ENCODE results near the gene AZI2.

Gene AZI2

DNA sequence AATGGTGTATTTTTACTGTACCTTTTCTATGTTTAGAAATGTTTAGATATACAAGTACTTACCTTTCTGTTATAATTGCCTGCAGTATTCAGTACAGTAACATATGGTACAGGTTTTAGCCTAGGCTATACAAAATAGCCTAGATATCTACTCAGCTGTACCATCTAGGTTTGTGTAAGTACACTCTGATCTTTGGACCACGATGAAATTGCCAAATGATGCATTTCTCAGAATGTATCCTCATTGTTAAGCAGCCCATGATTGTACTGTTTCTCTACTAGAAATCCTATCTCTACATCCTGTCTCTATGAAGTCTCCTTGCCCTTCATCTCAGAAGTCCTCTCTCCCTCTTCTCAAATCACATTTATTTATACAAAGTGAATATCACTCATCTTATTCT, 32.9 kb downstream of the AZI2 start:
- Histone ChIP-seq H3K9me3 (ENCODE audit: control insufficient read depth, insufficient read depth, low read depth, low read length) (no peaks in the 10 kb centered on the region), H3K36me3 (ENCODE audit: control insufficient read depth in 2 of 2, insufficient read depth in 1 of 2, low read length in 2 of 2) (peaks cover 0 to 8% of the 10 kb centered on the region in 2 experiments; a peak in 1 of 3 replicates), H3K27ac (ENCODE audit: extremely low read depth, low read depth, low read length) (no peak overlapping the region), H3K4me1 (ENCODE audit: control insufficient read depth, insufficient read depth, low read length) (no peaks in the 10 kb centered on the region), H3K4me3 (ENCODE audit: low read depth, low read length) (no peak overlapping the region)
- TF ChIP-seq ZNF214 (tag by site-specific recombination; IDR thresholded peaks at IDR 0.05; ENCODE audit: borderline replicate concordance) (no peak), ZNF132 (tag by site-specific recombination; IDR thresholded peaks at IDR 0.05; ENCODE audit: borderline replicate concordance) (no peak), ZNF16 (tag by site-specific recombination; IDR thresholded peaks at IDR 0.05; ENCODE audit: low read depth) (no peak), ZNF624 (tag by site-specific recombination; IDR thresholded peaks at IDR 0.05) (no peak), ZIC2 (tag by site-specific recombination; IDR thresholded peaks at IDR 0.05) (no peak)
- ChIA-PET POLR2A (no interaction called here), CTCF (no interaction called here)

DNA sequence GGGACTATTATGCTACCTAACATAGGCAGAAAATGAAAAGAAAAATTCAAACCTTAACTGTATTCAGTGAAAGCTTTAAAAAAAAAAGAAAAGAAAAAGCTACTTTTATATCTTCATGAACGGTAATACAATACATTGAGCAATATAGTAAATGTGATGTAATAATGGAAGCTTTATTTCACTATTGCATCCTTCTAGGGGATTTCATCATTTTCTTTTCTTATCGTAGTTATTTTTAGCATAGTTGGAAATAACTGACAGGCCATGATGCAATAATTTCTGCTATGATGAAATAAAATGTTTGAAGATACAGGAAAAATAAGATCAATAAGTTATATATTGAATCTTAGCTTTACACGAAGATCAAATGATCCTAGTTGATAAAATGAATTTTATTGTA, 40.4 kb downstream of the AZI2 start:
- no peak for TF ChIP-seq ZNF248 (tag by site-specific recombination; IDR thresholded peaks at IDR 0.05)
- no peak for TF ChIP-seq PRDM6 (tag by site-specific recombination; IDR thresholded peaks at IDR 0.05)
- no peak for TF ChIP-seq ZNF843 (tag by site-specific recombination; IDR thresholded peaks at IDR 0.05)
- no peak for TF ChIP-seq ZNF768 (tag by site-specific recombination; IDR thresholded peaks at IDR 0.05)
- TF ChIP-seq ZSCAN16 (tag by site-specific recombination; IDR thresholded peaks at IDR 0.05): no peak
- no peak for TF ChIP-seq GLI4 (tag by site-specific recombination; IDR thresholded peaks at IDR 0.05)
- no peak for TF ChIP-seq ZNF549 (tag by site-specific recombination; IDR thresholded peaks at IDR 0.05)
- TF ChIP-seq ZNF558 (tag by site-specific recombination; IDR thresholded peaks at IDR 0.05): no peak
- TF ChIP-seq ZNF112 (tag by site-specific recombination; IDR thresholded peaks at IDR 0.05): no peak
- no peak for TF ChIP-seq ZNF433 (tag by site-specific recombination; IDR thresholded peaks at IDR 0.05; ENCODE audit: low read depth)
- no peak for TF ChIP-seq ZNF24 (tag by site-specific recombination; IDR thresholded peaks at IDR 0.05)
- TF ChIP-seq ZNF514 (tag by site-specific recombination; IDR thresholded peaks at IDR 0.05): no peak
- TF ChIP-seq ZNF747 (tag by site-specific recombination; IDR thresholded peaks at IDR 0.05): no peak
- no peak for TF ChIP-seq ZNF677 (tag by site-specific recombination; IDR thresholded peaks at IDR 0.05)
- no peak for TF ChIP-seq ZNF133 (tag by site-specific recombination; IDR thresholded peaks at IDR 0.05)
- no peak overlapping the region for H3K27ac ChIP-seq (ENCODE audit: extremely low read depth, low read depth, low read length)
- no peak overlapping the region for H3K4me3 ChIP-seq (ENCODE audit: low read depth, low read length)
- H3K36me3 ChIP-seq (ENCODE audit: control insufficient read depth in 2 of 2, insufficient read depth in 1 of 2, low read length in 2 of 2): no peaks in the 10 kb centered on the region
- ChIA-PET CTCF (no interaction called here), POLR2A (no interaction called here)
- no peaks in the 10 kb centered on the region for H3K9me3 ChIP-seq (ENCODE audit: control insufficient read depth, insufficient read depth, low read depth, low read length)
- no peaks in the 10 kb centered on the region for H3K4me1 ChIP-seq (ENCODE audit: control insufficient read depth, insufficient read depth, low read length)

DNA sequence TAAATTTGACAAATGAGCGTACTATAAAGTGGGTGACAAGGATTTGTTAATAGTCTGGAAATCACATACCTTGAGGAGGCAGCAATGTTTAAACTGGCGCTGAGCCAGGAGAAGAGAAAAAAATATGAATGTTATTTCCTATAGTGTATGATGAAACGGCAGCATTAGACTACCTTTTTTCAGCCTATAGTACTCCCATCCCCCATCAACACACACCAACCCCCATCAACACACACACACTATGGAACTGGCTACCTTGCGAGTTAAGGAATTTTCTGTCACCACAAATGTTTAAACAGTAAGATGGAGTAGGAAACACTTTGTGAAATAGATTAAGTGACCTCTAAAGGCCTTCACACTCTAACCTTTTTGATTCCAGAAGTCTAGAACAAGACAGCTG, 46.9 kb downstream of the AZI2 start:
- H3K36me3 ChIP-seq (ENCODE audit: control insufficient read depth in 2 of 2, insufficient read depth in 1 of 2, low read length in 2 of 2): no peaks in the 10 kb centered on the region
- ChIA-PET POLR2A (no interaction called here), CTCF (no interaction called here)
- no peak overlapping the region for H3K27ac ChIP-seq (ENCODE audit: extremely low read depth, low read depth, low read length)
- no peaks in the 10 kb centered on the region for H3K4me1 ChIP-seq (ENCODE audit: control insufficient read depth, insufficient read depth, low read length)
- TF ChIP-seq YY2 (tag by site-specific recombination; IDR thresholded peaks at IDR 0.05) (no peak), ZBTB8A (tag by site-specific recombination; IDR thresholded peaks at IDR 0.05) (no peak), ZNF76 (tag by site-specific recombination; IDR thresholded peaks at IDR 0.05; ENCODE audit: borderline replicate concordance, low read depth) (no peak), ZNF174 (tag by site-specific recombination; IDR thresholded peaks at IDR 0.05) (no peak)
- TF ChIP-seq, protein P1, sequence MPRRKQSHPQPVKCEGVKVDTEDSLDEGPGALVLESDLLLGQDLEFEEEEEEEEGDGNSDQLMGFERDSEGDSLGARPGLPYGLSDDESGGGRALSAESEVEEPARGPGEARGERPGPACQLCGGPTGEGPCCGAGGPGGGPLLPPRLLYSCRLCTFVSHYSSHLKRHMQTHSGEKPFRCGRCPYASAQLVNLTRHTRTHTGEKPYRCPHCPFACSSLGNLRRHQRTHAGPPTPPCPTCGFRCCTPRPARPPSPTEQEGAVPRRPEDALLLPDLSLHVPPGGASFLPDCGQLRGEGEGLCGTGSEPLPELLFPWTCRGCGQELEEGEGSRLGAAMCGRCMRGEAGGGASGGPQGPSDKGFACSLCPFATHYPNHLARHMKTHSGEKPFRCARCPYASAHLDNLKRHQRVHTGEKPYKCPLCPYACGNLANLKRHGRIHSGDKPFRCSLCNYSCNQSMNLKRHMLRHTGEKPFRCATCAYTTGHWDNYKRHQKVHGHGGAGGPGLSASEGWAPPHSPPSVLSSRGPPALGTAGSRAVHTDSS (tag by site-specific recombination; IDR thresholded peaks at IDR 0.05): no peak
- no peaks in the 10 kb centered on the region for H3K9me3 ChIP-seq (ENCODE audit: control insufficient read depth, insufficient read depth, low read depth, low read length)
- no peak overlapping the region for H3K4me3 ChIP-seq (ENCODE audit: low read depth, low read length)
